HG03097 (cell line): ENCODE results near the gene ZNF709.
"Not testable (repeated sequence)": the region's sequence is repeated elsewhere in the genome, so short reads cannot be mapped to it uniquely, and the experiment has no call there.

Experiments
- ATAC-seq: cut with Tn5 transposase; IDR thresholded peaks from one replicate; pipeline ENCODE4 v1.9.1; 2021; ENCODE audit not compliant: unreplicated experiment, low FRiP score

Gene ZNF709

DNA sequence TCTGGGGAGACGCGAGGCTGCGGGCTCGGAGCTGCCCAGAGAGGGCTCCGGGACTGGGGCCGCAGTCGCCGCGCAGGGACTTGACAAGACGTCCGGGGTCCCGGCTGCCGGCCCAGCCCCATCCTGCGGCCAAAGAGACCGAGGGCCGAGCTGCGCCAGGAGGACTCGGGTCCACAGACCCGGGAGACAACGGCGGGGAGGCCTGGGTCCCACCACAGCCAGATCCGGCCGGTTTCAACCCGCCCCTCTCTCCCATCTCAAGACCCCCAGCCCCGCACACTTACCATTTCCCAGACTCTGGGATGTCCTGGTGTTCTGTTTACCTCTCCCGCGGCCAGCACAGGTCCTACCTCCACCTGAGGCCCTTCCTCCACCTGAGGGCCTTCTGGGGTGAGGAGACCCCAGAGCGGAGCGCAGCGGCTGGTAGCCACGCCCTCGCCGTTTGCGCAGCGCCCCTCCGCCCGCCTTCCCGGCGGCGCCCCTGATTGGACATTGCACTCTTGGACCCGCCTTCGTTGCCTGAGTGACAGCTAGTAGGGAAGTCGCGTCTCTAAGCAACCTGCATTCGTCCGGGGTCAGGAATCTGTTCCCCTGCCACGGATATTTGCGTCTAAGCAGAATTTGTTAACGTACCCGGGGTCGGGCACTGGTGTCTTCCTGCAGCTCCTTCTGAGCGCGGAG lies at the start of gene ZNF709:
Gene ZNF709 (minus strand): TSS at position 446 of the 681 bp plus-strand sequence. CDS start 159 bp downstream, at position 287.
- peak; percentile 84 for ATAC-seq

DNA sequence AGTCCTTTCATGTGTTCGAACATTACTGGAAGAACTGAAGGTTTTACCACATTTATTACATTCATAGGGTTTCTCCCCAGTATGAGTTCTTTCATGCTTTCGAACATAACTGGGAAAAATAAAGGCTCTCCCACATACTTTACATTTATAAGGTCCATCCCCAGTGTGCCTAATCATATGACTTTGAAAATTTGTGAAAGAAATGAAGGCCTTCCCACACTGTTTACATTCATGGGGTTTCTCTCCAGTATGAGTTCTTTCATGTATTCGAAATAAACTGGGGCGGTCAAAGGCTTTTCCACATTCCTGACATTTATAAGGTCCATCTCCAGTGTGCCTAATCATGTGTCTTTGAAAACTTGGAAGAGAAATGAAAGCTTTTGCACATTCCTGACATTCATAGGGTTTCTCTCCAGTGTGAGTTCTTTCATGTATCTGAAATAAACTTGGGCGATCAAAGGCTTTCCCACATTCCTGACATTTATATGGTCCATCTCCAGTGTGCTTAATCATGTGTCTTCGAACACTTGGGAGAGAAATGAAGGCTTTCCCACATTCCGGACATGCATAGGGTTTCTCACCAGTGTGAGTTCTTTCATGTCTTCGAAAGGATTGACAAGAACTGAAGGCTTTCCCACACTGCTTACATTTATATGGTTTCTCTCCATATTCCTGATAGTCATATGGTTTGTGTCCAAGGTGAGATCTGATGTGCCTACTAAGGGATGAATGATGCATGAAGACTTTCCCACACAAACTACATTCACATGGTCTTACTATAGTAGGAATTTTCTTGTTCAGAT lies 42.6 kb upstream of the ZNF709 start:
- no peak for ATAC-seq

DNA sequence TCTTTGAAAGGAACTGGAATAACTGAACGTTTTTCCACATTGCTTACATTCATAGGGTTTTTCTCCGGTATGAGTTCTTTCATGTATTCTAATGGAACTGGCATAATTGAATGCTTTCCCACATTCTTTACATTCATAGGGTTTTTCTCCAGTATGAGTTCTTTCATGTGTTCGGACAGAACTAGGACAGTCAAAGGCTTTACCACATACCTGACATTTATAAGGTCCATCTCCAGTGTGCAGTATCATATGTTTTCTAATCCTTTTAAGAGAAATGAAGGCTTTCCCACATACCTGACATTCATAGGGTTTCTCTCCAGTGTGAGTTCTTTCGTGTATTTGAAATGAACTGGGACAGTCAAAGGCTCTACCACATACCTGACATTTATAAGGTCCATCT lies 41.9 kb upstream of the ZNF709 start:
- ATAC-seq, result no peak

DNA sequence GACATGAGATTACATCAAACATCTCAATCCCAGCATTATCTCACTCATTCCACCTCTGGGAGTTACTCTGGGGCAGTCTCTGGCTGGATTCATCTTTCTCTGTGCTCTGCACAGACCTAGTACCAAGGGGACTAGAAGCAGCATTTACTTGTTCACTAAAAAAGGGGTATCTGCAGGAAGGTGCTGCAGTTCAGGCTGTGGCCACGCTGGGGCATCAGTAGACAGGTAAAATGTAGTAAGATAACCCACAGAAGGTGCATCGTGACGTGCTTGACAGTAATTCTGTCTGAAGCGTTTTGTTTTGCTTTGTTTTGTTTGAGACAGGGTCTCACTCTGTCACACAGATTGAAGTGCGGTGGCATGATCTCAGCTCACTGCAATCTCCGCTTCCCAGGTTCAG lies 37.4 kb upstream of the ZNF709 start:
- no peak for ATAC-seq

DNA sequence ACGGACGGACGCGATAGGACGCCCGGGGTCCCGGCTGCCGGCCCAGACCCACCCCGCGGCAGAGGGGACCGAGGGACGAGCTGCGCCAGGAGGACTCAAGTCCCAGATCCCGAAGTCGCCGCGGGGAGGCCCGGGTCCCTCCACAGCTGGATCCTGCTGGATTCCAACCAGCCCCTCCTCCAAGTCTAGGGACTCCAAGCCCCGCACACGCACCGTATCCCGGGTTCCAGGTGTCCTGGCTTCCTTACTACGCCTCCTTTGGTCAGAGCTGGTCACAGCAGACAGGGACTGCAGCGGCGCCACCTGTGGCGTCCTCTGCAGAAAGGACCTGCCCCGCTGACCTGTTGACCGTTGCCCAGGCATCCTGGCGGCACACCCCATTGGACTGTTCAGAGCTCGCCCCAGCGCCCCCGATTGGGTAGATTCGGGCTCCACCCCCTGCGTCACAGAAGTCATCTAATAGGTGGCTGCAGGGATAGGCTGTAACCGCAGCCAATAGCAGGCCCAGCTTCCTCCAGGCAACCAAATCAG lies 29.0 kb upstream of the ZNF709 start:
- no peak for ATAC-seq

DNA sequence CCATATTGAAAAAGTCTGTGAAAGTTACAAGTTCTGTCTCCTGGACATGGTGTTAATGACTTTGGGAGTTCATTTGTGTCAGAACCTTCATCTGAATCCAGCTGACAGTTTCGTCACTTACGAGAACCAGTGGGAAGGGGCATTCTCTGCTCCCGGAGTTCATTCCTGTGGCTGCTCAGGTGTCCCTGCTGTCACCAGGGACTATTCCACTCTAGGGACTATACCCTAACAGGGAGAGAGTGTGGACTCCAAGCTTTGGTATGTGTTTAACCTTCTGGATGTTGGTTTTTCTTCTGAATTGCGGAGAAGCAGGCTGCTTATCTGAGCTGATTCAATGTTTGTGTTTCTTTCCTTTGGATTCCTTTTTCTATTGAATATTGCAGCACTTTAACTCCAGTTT lies 12.4 kb upstream of the ZNF709 start:
- no peak for ATAC-seq

DNA sequence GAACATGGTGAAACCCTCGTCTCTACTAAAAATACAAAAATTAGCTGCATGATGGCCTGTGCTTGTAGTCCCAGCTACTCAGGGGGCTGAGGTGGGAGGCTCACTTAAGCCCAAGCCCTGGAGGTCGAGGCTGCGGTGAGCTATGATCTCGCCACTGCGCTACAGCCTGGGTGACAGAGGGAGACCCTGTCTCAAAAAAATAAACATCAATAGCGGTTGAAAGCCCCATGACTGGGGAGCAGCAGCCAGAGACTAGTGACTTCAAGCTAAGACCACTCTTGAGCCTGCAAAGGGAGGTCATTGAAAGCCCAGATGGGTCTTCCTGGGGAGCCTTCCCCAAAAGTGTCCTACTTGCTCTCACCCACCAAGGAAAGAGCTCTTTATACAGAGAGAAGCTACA lies 11.9 kb upstream of the ZNF709 start:
- no peak for ATAC-seq

DNA sequence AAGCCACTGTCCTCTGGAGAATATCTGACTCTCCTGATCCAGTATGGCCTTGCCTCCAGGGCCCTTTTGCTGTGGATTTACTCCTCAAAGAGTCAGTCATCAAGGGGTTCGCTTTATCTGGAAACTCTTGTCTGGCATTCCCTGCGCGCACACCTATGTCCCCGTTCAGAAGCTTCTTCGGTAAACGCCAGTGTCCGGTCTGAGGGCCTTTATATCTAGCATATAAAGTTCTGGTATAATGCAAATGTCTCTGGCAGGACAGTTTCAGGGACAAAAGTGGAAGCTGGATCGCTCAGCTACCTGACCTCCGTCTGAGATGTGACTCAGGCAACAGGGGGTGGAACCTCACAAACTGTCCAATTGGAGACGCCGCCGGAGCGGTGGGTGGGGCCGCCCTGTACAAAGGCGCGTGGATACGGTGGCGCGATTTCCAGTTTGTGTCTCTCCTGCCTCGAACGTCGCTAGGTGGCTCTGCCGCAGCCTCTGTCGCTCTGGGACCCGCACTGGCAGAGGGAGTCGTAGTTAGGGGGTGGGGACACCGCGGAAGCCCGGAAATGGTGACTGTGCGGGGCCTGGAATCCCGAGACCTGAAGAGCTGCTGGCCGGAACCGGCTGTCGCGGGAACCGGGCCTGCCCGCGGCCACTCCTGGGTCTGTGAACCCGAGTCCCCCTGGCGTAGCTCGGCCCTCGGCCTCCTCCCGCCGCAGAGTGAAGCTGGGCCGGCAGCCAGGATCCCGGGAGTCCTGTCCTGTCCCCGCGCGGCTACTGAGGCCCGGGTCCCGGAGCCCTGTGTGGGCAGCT lies 10.6 kb upstream of the ZNF709 start:
- ATAC-seq, result peak; percentile 99

DNA sequence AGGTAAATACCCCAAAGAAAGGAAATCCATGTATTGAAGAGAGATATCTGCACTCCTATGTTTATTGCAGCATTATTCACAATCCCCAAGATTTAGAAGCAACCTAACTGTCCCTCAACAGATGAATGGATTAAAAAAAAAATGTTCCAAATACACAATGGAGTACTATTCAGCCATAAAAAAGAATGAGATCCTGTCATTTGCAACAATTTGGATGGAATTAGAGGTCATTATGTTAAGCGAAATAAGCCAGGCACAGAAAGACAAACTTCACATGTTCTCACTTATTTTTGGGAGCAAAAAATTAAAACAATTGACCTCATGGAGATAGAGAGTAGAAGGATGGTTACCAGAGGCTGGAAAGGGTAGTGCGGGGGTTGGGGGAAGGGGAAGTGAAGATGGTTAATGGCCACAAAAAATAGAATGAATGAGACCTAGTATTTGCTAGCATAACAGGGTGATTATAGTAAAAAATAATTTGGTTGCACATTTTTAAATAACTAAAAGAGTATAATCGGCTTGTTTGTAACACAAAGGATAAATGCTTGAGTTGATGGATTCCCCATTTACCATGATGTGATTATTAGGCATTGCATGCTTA lies 9.7 kb upstream of the ZNF709 start:
- ATAC-seq, result no peak

DNA sequence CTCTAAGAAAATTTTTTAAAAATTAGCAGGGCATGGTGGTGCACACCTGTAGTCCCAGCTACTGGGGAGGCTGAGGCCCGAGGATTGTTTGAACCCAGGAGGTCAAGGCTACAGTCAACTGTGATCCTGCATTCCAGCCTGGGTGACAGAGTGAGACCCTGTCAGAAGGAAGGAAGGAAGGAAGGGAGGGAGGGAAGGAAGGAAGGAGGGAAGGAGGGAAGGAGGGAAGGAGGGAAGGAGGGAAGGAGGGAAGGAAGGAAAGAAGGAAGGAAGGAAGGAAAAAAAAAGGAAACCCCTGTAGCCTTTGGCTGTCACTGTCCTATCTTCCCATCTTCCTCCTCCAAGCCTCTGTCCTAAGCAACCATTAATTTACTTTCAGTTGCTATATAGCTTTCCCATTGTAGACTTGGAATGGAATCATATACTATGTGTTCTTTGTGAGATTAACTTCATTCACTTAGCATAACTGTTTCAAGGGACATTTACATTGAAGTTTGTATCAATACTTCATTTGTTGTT lies 1.7 kb upstream of the ZNF709 start:
- ATAC-seq, result not testable (repeated sequence)

DNA sequence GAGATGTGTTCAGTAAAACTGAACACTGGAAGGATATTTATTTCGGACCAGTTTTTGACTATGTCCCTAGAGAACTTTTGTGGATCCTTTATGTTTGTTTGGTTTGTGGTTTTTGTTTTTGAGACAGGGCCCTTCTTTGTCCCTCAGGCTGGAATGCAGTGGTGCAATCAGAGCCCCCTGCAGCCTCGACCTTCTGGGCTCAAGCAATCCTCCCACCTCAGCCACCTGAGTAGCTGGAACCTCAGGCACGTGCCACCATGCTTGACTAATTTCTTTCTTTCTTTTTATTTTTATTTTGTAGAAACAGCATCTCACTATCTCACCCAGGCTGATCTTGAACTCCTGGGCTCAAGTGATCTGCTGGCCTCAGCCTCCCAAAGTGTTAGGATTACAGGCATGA lies 955 bp upstream of the ZNF709 start:
- ATAC-seq, result no peak

DNA sequence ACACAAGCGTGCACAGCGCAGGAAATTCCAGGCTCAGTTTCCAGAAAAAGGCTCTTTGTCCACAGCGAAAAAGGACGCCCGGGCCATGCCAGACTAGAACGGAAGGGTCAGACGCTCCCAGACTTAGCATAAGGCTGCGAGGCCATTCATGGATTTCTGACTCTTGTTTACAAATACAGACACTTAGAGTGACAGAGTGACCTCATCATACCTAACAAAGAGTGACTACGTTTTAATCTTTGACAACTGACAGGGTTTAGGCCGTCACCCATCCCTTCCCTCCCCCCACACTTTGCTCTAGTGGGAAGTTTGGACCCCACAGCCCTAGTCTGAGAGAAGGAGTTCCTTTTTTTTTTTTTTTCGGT lies 418 bp upstream of the ZNF709 start:
- ATAC-seq, result no peak

DNA sequence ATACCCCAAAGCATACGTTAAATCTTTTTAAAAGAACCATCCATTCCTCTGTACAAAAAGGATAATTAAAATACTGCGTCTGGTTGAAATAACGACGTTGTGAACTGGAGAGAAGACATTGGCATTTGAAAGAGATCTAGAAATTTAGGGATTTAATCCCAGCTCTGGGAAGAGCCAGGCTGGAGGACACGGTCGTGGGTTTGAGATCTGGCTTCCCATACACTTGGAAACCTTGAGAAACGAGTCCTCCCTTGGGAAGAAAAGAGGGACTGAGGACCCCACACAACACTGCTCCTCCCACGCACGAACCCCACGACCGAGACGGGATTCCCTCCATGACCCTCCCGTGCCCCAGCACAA lies 625 bp downstream of the ZNF709 start:
- peak; percentile 40 for ATAC-seq

DNA sequence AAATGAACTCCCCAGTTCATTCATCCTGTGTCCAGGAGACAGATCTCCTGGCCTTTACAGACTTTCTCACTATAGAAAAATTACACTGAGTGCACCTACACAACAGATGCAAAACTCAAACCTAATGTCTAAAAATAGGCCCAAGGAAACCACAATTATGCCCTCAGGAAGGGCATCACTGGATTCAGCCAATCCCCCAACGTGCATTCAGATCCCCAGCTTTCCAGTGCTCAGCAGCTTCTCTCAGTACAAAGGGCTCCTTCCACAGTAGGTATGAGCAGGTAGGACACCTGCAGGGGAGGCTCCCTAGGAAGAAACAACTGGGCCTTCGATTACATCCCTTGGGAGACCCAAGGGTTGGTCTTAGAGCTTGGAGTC lies 2.1 kb downstream of the ZNF709 start:
- ATAC-seq, result no peak

DNA sequence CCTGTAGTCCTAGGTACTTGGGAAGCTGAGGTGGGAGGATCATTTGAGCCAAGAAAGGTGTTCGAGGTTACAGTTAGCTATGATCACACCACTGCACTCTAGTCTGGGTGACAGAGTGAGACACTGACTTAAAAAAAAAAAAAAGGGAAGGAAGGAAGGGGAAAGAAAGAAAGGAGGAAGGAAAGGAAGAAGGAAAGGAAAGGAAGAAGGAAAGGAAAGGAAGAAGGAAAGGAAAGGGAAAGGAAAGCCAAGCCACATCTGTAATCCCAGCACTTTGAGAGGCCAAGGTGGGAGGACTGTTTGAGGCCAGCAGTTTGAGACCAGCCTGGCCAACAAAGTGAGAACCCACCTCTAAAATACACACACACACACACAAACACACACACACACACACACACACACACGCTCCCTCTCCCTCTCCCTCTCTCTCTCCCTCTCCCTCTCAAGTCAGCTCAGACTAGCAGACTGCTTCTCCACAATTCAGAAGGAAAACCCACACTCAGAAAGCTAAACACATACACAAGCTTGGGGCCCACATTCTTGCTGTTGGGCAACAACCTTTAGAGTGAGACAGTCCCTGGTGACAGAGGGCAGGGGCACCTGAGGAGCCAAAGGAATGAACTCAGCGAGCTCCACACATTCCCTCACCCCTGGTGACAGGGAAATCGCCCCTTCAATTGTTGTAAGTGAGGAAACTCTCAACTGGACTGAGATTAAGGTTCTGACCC lies 2.7 kb downstream of the ZNF709 start:
- no peak for ATAC-seq

DNA sequence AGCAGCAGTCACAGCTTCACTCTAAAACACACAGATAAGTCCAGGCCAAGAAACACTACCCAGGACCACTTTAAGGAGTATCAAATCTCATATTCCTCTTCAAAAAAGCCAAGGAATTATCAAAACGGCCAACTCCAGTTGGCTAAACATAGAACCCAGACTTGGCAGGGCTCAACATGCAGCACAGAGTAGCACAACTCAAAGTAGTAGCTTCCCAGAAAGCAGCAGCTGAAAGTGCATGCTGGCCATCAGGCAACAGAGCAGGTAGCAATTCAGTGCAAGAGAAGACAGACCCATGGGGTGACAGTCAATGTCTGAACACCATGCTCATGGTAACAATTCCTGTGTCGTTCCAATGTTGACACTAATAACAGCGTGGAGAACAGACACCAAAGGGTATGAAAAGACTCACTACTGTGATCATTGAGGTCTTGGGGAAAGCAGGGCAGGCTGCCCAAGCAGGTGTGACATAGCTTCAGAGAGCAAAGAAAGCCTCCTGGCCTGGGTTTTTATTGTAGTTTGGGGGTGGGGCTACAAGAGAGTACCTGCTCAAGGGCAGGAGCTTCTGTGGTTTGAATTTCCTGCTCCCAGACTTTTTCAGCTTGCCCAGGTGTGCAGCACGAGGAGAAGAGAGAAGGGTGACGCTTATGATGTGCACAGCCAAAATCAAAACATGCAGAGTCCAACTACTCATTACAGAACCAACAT lies 6.2 kb downstream of the ZNF709 start:
- ATAC-seq, result no peak

DNA sequence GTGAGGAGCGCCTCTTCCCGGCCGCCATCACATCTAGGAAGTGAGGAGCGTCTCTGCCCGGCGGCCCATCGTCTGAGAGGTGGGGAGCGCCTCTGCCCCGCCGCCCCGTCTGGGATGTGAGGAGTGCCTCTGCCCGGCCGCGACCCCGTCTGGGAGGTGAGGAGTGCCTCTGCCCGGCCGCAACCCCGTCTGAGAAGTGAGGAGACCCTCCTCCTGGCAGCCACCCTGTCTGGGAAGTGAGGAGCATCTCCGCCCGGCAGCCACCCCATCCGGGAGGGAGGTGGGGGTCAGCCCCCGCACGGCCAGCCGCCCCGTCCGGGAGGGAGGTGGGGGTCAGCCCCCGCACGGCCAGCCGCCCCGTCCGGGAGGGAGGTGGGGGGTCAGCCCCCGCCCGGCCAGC lies 17.0 kb downstream of the ZNF709 start:
- not testable (repeated sequence) for ATAC-seq

DNA sequence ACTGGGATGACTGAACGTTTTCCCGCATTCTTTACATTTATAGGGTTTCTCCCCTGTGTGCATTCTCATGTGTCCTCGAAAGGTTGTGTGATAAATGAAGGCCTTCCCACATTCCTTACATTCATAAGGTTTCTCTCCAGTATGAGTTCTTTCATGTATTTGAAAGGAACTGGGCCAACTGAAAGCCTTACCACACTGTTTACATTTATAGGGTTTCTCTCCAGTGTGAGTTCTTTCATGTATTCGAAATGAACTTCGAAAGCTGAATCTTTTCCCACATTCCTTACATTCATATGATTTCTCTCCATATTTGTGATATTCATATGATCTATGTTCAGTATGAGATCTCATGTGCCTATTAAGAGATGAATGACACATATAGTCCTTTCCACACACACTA lies 19.4 kb downstream of the ZNF709 start:
- ATAC-seq, result no peak

DNA sequence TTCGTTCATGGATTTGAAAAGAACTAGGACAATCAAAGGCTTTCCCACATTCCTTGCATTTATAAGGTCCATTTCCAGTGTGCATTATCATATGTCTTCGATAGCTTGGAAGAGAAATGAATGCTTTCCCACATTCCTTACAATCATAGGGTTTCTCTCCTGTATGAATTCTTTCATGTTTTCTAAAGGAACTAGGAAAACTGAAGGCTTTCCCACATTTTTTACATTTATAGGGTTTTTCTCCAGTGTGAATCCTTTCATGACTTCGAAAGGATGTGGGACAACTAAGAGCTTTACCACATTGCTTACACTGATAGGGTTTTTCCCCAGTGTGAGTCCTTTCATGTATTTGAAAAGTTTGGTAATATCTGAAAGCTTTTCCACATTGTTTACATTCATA lies 19.8 kb downstream of the ZNF709 start:
- ATAC-seq, result no peak
